Stimulated activated CD8-positive, alpha-beta memory T cell treated with anti-CD3 and anti-CD28 coated beads, Interleukin-4, amount 100 ng/mL, for 4 hours (primary cell): ENCODE data around the gene ARG1.
A peak's percentile ranks its signal among the peaks of the same experiment; 100 is the strongest.
"Not testable (repeated sequence)": the region's sequence is repeated elsewhere in the genome, so short reads cannot be mapped to it uniquely, and the experiment has no call there.

Experiments
- DNase-seq, 2 donors: peaks; one replicate each; pipeline ENCODE4 v3.0.0-alpha.2; 2020; ENCODE audit warnings: low read depth in 2 of 2, low spot score in 1 of 2

The ARG1 gene

DNA sequence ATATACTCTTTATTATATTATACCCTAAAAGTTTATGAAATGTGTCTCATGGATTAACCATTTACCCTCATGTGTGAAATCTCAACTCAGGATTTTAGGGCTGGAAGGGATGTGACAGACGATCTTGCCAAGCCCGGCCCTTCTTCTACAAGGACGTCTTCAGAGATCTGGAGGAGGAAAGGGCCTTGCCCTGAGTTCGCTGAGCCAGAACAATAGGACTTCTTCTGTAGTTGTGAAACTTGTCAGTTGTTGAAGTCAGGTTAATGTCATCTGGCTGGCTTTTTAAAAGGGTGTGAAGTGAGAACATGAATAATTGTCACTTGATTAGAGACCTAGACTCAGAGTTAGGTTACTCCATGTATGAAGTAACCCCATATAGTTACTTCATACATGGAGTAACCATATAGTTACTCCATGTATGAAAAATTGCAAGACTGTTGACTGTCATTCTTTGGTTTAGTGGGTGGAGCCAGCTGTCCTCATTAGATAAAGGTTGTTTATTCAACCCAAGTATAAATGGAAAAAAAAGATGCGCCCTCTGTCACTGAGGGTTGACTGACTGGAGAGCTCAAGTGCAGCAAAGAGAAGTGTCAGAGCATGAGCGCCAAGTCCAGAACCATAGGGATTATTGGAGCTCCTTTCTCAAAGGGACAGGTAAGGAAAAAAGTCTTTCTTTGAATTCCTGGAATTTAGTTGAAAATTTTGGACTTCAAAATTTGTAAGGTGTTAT is at the start of gene ARG1:
Gene ARG1, plus strand, starts transcription at position 541 of the 730 bp plus-strand sequence. Its CDS starts 57 bp downstream, at position 598.
- DNase-seq: no peak

DNA sequence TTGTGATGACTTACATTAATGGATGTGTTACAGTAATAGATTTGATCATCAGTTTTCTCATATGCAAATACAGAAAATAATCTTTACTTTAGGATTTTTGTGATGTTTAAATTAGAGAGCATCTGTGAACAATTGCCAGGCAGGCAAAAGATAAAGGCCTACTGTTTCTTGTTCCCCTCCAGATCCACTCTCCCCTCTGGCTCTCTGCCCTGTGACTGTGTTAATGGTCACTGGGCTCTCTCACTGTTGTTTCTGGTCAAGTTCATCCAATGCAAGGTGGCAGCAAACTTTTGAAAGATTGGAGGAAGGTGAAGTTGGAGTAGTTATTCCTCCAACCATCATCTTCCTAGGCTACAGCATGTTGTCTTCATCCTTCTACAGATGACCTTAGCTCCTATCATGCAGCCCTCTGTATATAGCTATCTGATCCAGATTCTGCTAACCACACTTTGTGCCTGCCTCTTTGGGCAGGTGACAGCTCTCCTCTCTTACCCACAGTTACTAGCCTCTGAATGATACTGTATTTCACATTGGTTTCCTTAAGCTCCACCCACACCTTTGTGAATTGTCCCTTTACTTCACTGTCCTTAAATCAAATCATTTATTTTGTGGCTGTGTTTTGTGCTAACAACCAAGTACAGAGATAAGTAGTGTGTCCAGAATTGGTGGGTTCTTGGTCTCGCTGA is 48.9 kb upstream of the ARG1 start:
- no peak for DNase-seq

DNA sequence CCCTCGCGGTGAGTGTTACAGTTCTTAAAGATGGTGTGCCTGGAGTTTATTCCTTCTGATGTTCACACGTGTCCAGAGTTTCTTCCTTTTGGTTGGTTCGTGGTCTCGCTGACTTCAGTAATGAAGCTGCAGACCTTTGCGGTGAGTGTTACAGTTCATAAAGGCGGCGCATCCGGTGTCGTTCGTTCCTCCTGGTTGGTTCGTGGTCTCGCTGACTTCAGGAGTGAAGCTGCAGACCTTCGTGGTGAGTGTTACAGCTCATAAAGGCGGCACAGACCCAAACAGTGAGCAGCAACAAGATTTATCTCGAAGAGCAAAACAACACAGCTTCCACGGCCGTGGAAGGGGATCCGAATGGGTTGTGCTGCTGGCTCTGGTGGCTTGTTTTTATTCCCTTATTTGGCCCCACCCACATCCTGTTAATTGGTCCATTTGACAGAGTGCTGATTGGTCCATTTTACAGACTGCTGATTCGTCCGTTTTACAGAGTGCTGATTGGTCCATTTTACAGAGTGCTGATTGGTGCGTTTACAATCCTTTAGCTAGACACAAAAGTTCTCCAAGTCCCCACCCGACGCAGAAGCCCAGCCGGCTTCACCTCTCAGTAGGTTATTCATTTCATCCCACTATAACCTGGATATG is 48.2 kb upstream of the ARG1 start:
- DNase-seq: peak in 1 of 2 donors; percentile 12

DNA sequence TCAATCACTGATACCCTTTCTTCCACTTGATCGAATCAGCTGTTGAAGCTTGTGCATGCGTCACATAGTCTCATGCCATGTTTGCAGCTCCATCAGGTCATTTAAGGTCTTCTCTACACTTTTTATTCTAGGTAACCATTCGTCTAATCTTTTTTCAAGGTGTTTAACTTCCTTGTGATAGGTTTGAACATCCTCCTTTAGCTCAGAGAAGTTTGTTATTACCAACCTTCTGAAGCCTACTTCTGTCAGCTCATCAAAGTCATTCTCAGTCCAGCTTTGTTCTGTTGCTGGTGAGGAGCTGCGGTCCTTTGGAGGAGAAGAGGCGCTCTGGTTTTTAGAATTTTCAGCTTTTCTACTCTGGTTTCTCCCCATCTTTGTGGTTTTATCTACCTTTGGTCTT is 42.1 kb upstream of the ARG1 start:
- not testable (repeated sequence) for DNase-seq

DNA sequence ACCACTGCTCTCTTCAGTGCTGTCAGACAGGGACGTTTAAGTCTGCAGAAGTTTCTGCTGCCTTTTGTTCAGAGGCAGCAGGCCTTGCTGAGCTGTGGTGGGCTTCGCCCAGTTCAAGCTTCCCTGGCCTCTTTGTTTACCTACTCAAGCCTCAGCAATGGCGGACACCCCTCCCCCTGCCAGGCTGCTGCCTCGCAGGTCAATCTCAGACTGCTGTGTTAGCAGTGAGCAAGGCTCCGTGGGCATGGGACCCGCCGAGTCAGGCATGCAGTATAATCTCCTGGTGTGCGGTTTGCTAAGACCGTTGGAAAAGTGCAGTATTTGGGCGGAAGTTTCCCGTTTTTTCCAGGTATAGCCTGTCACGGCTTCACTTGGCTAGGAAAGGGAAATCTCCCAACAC is 41.3 kb upstream of the ARG1 start:
- DNase-seq: not testable (repeated sequence)

DNA sequence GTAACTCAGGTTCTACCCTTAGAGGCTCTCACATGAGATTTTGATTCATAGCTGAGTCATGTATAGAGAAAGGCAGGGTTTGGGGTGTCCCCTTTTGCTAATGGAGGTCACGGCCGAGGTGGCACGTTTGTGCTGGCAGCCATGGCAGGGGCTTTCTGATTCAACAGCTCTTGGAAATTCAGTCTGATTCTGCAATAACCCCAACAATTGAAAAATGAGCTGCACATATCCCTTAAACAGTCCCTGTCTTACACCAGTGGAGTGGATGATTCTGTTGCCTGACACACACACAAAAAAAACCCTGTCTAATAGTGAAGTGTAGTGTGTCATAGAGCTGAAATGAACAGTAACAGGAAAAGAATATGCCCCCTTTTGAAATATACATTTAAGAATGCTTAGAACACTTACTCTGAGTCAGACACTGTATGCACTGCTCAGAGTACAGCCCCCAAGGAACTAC is 40.4 kb upstream of the ARG1 start:
- DNase-seq: peak in 1 of 2 donors; percentile 17

DNA sequence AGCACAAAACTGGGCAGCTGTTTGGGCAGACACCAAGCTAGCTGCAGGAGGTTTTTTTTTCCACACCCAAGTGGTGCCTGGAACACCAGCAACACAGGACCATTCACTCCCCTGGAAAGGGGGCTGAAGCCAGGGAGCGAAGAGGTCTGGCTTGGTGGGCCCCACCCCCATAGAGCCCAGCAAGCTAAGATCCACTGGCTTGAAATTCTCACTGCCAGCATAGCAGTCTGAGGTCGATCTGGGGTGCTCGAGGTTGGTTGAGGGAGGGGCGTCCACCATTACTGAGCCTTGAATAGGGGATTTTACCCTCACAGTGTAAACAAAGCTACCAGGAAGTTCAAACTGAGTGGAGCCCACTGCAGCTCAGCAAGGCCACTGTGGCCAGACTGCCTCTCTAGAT is 34.4 kb upstream of the ARG1 start:
- not testable (repeated sequence) for DNase-seq

DNA sequence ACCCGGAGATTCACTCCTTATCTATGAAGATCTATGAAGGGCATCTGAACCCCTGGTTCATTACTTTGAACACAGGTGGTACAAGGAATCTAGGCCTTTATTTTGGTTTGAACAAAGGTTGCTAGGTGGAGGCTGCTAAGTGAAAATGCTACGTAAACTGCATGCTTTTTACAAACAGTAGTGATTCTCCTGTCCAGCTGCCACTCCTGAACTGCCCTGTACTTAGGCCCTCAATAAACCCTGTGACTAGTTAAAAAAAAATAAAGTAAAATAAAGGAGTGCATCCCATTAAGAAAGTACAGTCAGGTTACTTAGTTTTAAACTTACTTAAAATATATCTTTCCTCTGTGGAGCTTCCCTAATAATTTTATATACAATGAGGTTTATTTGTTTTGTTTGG is 27.7 kb upstream of the ARG1 start:
- DNase-seq: no peak

DNA sequence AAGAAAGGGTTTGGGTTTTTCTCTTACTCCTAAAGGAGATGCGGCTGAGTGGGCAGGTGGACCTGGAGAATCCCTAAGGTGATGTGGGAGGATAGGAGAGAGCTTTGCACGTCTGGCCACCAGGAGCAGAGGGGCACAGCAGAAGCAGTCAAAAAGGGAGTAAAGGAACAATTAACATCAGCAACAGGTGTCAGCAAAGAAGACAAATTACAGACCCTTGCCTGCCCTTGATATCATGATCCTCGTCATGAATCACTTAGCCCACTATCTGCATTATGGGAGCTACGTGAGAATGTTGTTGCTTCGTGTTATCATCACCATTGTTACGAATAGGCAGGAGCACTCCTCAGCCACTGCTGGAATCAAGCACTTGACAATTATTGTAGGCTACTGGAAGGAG is 25.5 kb upstream of the ARG1 start:
- DNase-seq: no peak

DNA sequence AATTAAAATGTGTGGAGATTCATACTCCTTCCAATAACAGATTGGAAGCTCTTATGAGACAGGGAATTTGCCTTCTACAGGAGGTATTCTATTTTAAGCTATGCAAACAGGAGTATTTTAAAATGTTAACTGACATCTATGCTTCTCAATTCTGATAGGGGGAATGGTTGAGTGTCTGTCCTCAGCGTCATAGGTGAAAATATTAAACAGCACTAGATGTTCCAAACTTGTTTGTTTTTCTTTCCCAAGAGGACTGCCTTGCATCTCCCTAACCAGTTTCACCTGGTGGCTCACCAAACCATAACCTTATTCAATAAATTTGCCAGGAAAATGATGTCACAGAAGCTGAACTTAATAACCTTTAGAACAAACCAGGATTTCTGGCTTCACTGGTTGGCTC is 24.6 kb upstream of the ARG1 start:
- no peak for DNase-seq

DNA sequence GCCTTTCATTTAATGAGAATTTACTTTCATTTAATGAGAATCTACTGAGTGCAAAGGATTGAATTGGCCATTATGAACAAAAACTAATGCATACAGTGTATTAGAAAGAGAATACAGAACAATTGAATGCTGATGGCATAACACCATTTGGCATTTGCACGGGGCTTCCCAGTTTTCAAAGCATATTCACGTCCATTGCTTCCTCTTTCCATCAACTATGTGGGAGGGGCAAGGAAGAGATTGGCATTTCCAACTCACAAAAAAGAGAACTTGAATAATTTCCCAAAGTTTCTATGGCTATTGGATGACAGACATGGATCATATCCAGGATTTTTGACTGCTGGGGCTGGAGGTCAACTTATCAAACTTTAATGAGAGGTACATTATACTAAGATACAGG is 23.2 kb upstream of the ARG1 start:
- no peak for DNase-seq

DNA sequence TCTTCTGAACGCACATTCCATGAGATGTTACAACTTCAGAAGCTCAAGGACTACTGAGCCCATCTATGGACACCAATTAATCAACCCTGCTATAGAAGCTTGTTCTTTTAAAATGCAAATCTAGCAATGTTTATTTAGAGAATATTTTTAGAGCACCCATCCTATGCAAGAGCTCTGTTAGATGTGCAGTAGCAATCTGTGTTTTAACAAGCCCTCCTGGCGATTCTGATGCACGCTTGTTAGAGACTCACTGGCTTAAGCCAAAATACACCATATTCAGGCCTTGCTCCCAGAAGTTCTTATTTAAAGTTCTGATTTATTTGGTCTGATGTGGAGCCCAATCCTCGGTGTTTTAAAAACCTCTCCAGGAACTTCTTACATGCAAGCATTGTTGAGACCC is 21.1 kb upstream of the ARG1 start:
- DNase-seq: no peak

DNA sequence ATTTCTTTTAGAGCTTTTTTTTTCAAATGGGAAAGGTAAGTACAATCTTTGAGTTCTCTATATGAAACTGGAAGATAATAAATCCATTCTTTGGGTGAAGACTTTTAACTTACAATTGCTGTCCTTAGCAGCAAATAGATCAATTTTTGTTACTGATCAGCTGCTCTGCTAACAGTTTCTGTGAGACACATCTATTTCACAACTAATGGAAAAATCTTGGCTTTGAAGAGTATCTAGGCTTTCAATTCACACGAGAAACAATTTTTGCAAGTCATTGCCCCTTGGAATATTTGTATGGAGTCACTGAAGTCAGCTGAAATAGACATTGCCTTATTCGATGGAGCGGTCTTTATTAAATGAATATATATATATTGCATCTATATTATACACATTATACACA is 20.5 kb upstream of the ARG1 start:
- no peak for DNase-seq

DNA sequence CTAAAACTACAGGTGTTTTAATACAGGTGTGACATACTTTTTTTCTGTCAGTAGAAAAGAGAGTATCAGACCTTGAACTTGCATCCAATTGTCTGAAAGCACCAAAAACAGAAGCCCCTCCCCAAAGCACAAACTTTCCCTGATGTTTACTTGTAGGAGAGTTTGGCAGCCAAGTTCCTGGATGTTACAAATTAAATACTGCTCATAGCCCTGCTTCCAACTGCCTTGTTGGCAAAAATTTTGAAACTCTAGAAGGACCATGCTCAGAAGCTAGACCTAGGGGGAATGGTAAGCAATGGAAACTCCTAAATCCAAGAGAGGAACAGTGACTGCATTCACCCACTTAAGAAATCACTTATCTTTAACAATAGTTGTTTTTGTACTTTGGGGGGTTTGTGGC is 17.0 kb upstream of the ARG1 start:
- no peak for DNase-seq

DNA sequence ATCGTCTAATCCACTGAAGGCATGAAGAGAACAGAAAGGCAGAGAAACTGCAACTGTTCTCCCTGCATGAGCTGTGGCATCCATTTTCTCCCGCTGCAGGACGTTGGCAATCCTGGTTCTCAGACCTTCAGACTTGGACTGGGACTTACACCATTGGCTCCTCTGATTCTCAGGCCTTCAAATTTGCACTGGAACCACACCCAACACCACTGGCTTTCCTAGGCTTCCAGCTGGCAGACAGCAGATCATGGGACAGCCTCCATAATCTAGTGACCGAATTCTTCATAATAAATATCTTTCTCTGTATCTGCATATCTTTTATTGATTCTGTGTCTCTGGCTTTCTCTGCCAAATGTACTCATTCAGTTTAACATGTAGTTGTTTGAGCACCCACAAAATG is 14.1 kb upstream of the ARG1 start:
- DNase-seq: no peak

DNA sequence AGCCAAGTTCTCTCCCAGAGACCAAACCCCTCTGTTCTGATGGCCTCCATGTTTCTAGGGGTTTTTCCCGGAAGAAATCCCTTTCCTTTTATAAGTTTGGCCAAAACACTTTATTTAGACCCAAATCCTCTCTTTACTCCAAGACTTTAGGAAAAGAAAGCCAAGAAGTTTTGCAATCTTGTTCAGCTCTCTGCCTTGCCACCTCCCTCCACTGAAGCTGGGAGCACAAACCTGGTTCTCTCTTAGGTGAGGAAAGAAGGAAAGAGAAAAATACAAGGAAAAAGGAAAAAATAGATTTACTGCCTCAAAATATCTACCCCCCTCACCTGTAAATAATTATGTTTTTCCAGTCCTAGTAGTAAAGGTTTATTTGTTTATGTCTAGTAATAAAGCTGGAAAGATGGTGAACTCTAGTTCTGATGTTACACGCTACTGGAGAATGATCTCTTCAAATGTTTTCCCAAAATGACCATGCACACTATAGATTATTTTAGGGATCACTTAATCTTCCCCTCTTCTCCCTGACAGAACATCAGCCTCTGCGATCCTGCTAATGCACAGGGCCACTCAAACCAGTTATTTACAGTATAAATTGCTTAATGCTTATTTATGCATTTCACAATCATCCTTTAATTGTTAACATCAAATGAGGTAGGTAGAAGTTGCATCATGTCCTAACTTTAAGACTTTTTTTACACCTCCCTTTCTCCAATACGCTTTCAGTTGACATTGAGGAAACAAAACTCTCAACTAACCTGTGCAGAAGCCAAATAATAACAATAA is 10.9 kb upstream of the ARG1 start:
- DNase-seq: no peak

DNA sequence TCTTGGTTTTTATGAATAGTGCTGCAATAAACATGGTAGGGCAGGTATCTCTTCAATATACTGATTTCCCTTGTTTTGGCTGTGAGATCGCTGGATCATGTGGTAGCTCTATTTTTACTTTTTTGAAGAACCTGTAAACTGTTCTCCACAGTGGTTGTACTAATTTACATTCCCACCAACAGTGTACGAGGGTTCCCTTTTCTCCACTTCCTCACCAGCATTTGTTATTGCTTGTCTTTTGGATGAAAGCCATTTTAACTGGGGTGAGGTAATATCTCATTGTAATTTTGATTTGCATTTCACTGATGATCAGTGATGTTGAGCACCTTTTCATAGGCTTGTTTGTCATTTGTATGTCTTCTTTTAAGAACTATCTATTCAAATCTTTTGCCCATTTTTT is 8.0 kb upstream of the ARG1 start:
- no peak for DNase-seq

DNA sequence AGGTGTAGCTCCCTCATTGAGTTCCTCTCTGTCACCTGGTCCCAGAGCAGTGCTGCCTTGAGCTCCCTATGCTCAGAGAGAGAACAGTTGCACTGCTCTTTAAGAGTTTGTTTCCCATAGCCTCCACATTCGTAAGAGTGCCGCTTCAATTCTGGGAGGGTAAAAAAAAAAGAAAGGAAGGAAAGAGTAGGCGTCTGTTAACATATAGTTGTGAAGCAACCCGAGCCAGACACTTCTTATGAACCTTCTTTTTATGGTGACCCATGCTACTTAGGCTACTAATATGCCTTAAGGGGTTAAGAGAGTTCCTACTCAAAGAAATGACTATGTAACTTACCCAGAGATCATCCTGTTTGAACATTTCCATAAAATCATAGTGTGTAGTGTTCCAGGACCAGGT is 4.3 kb upstream of the ARG1 start:
- DNase-seq: no peak

DNA sequence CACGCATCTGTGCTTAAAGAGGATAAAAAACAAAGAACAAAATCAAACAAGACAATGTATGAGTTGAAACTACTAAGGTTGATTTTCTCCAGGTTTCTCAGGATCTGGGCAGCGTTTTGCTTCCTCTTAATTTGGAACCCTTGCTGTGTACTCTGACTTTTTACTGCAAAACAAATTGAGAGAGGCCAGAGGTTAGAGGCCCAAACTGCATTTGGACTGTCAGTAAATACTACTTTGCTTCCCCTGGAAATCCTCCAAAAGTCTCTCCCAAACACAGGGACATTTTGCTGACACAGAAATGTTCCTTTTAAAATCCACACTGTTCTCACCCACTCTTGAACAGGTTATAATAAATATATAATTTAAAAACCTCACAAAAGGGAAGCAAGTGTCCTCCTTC is 1.1 kb downstream of the ARG1 start:
- DNase-seq: no peak

DNA sequence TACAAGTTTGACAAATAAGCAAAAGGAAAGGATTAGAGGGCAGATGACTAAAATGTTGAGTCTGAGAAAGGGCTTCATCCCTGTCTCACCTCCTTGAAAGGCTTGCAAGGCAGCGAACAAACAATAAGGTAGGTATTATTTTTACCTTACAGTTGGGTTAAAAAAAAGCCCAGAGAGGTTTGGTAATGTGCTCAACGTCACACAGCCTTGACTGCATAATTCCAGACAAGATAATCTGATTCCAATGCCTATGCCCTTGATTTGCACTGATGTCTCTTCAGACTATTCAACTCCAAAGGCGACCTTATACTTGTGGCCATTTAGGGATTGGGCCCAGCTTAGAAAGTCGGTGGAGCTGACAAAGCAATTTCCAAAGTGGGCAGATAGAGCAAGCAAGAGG is 1.7 kb downstream of the ARG1 start:
- DNase-seq: no peak

DNA sequence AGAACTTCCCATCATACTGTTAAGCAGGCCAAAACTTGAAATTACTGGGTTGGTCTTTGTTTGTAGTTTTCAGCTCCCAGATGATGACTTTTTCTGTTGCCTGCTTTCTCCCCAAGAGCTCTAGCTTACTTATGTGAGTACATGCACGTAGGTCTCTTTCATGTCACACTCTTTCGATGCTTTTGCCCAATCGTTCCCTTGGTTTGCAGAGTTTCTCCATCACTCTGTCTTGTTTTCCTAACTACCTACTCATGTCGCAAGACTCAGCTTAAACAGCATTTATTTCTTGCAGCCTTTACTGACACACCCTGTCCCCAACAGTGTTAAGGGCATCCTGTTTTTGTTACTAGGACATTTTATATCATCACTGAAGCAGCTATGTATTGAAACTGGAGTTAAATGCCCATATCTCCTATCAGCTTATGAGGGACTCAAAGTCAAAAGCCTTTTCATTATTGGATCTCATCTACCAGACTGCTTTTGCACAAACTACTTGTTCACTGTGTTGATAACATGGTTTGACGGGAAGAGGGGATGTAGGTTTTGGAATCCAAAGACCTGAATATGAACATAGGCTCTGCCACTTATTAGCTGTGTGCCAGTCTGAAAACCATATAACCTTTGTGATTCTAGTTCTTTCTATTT is 2.9 kb downstream of the ARG1 start:
- DNase-seq: no peak
